Measurements from ENCODE around the gene GABRQ. TPM values are rescaled to one million over a fixed set of nuclear protein-coding genes. Genes with fewer than 3 reads are reported as not detected.

GABRQ gene
- total and polyA plus RNA-seq, 2 of the 13 experiments (the other 11 are each of a cell fraction or from before 2014, with no cell fraction given), result not detected

GRCh38 chrX:152640034-152640818 is 2.5 kb downstream of the GABRQ start:
- BruUV-seq (replicated peaks), result no TSS peak
- Histone ChIP-seq H2AFZ (ENCODE audit: low read length) (no peak overlapping the region), H3K4me2 (ENCODE audit: low read depth, low read length) (no peak overlapping the region), H3K27me3 (ENCODE audit: control insufficient read depth in 1 of 2, insufficient read depth in 2 of 2, low read length in 2 of 2) (peaks cover 0 to 9% of the 10 kb centered on the region in 2 experiments; a peak in 2 of 5 replicates), H3K9me3 (ENCODE audit: low read length) (no peaks in the 10 kb centered on the region), H3K4me3 (replicated peaks in 1 of 3; ENCODE audit: insufficient read depth in 1 of 3, low read depth in 2 of 3, low read length in 3 of 3) (no peak overlapping the region), H4K20me1 (ENCODE audit: insufficient read depth, low read length) (no peaks in the 10 kb centered on the region), H3K27ac (ENCODE audit: extremely low read length, insufficient read depth, low read length) (no peak overlapping the region), H3K4me1 (ENCODE audit: insufficient read depth, low read length) (no peaks in the 10 kb centered on the region), H3K36me3 (replicated peaks in 1 of 2; ENCODE audit: control insufficient read depth in 1 of 2, insufficient read depth in 2 of 2, low read length in 2 of 2) (no peaks in the 10 kb centered on the region), H3K9ac (ENCODE audit: insufficient read depth, low read depth, low read length) (no peak overlapping the region), H3K79me2 (ENCODE audit: insufficient read depth, low read length) (no peaks in the 10 kb centered on the region)
- in situ Hi-C loops (cut with HindIII; ENCODE audit: extremely low pct_ligation_motif_present, low pct_unique_long_range_greater_than_20kb) (loop anchor here (25.0 kb wide), 1 partner anchor 172 kb away; no protein-coding TSS in a partner anchor), intact Hi-C loops (cut with micrococcal nuclease; ENCODE audit: unreplicated experiment) (no loop called here)
- DNase-seq (ENCODE audit: low spot score) (no peak), FAIRE-seq (no peak), ATAC-seq (no peak)
- POLR2A ChIA-PET, result no interaction called here
- CTCF ChIA-PET (ENCODE audit: low intra/inter-chr PET ratio, low total read pairs), result no interaction called here
- no peak for TF ChIP-seq SALL1 (CRISPR knock-in tag; IDR thresholded peaks at IDR 0.05)
- 82% methylated on average over 12 of the region's 18 CpGs for WGBS (ENCODE audit: low lambda C conversion rate)

GRCh38 chrX:152641256-152641875 is 3.7 kb downstream of the GABRQ start:
- ChIA-PET CTCF (ENCODE audit: low intra/inter-chr PET ratio, low total read pairs) (no interaction called here), POLR2A (no interaction called here)
- no TSS peak for BruUV-seq (replicated peaks)
- no peak for TF ChIP-seq ZNF136 (CRISPR knock-in tag; IDR thresholded peaks at IDR 0.05; ENCODE audit: low read depth)
- TF ChIP-seq ZNF331 (CRISPR knock-in tag; IDR thresholded peaks at IDR 0.05), result no peak
- no peak for TF ChIP-seq SOX13 (IDR thresholded peaks at IDR 0.05)
- TF ChIP-seq SOX13 (CRISPR knock-in tag; conservative IDR thresholded peaks at IDR 0.05 in 1 of 2, IDR thresholded peaks at IDR 0.05 in 1 of 2), result no peak
- TF ChIP-seq RAD51 (IDR thresholded peaks at IDR 0.05; ENCODE audit: borderline replicate concordance), result no peak
- no peak for TF ChIP-seq FOXA1 (IDR thresholded peaks at IDR 0.05)
- TF ChIP-seq FOXA1 (CRISPR knock-in tag; IDR thresholded peaks at IDR 0.05), result no peak
- no peak for TF ChIP-seq ZNF839 (CRISPR knock-in tag; IDR thresholded peaks at IDR 0.05; ENCODE audit: borderline replicate concordance)
- no peak for TF ChIP-seq ZNF747 (CRISPR knock-in tag; IDR thresholded peaks at IDR 0.05; ENCODE audit: borderline replicate concordance)
- TF ChIP-seq SMAD3 (CRISPR knock-in tag; IDR thresholded peaks at IDR 0.05), result no peak
- TF ChIP-seq, protein P1, sequence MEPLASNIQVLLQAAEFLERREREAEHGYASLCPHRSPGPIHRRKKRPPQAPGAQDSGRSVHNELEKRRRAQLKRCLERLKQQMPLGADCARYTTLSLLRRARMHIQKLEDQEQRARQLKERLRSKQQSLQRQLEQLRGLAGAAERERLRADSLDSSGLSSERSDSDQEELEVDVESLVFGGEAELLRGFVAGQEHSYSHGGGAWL (CRISPR knock-in tag; IDR thresholded peaks at IDR 0.05), result no peak
- no peak for TF ChIP-seq ZNF556 (CRISPR knock-in tag; IDR thresholded peaks at IDR 0.05; ENCODE audit: borderline replicate concordance)
- no peak for TF ChIP-seq RARG (CRISPR knock-in tag; IDR thresholded peaks at IDR 0.05; ENCODE audit: low read depth)
- TF ChIP-seq ZUFSP (CRISPR knock-in tag; IDR thresholded peaks at IDR 0.05; ENCODE audit: borderline replicate concordance), result no peak
- TF ChIP-seq, protein P2, sequence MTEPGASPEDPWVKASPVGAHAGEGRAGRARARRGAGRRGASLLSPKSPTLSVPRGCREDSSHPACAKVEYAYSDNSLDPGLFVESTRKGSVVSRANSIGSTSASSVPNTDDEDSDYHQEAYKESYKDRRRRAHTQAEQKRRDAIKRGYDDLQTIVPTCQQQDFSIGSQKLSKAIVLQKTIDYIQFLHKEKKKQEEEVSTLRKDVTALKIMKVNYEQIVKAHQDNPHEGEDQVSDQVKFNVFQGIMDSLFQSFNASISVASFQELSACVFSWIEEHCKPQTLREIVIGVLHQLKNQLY (CRISPR knock-in tag; IDR thresholded peaks at IDR 0.05), result no peak

More at GRCh38 chrX:152641256-152641875, 3.7 kb downstream of the GABRQ start:
- FAIRE-seq, result no peak
- Histone ChIP-seq H2AFZ (ENCODE audit: low read length) (no peak overlapping the region), H3K4me2 (ENCODE audit: low read depth, low read length) (no peak overlapping the region), H3K4me3 (replicated peaks in 1 of 3; ENCODE audit: insufficient read depth in 1 of 3, low read depth in 2 of 3, low read length in 3 of 3) (no peak overlapping the region), H3K36me3 (replicated peaks in 1 of 2; ENCODE audit: control insufficient read depth in 1 of 2, insufficient read depth in 2 of 2, low read length in 2 of 2) (no peaks in the 10 kb centered on the region), H4K20me1 (ENCODE audit: insufficient read depth, low read length) (no peaks in the 10 kb centered on the region), H3K27ac (ENCODE audit: extremely low read length, insufficient read depth, low read length) (no peak overlapping the region), H3K4me1 (ENCODE audit: insufficient read depth, low read length) (no peaks in the 10 kb centered on the region), H3K9me3 (ENCODE audit: low read length) (no peaks in the 10 kb centered on the region), H3K9ac (ENCODE audit: insufficient read depth, low read depth, low read length) (no peak overlapping the region), H3K27me3 (ENCODE audit: control insufficient read depth in 1 of 2, insufficient read depth in 2 of 2, low read length in 2 of 2) (peaks cover 0 to 9% of the 10 kb centered on the region in 2 experiments; a peak in 2 of 5 replicates), H3K79me2 (ENCODE audit: insufficient read depth, low read length) (no peaks in the 10 kb centered on the region)
- in situ Hi-C loops (cut with HindIII; ENCODE audit: extremely low pct_ligation_motif_present, low pct_unique_long_range_greater_than_20kb) (loop anchor here (25.0 kb wide), 1 partner anchor 171 kb away; no protein-coding TSS in a partner anchor), intact Hi-C loops (cut with micrococcal nuclease; ENCODE audit: unreplicated experiment) (no loop called here)
- WGBS (ENCODE audit: low lambda C conversion rate), result 27% methylated on average over 3 of the region's 10 CpGs
- no peak for DNase-seq (ENCODE audit: low spot score)
- no peak for ATAC-seq
